Stimulated activated CD8-positive, alpha-beta memory T cell treated with anti-CD3 and anti-CD28 coated beads, Interleukin-12 subunit alpha, Interleukin-12 subunit beta, amount 100 ng/mL, for 24 hours (primary cell): ENCODE data around the gene EIF3A.
"Not testable (repeated sequence)": the region's sequence is repeated elsewhere in the genome, so short reads cannot be mapped to it uniquely, and the experiment has no call there.

ENCODE experiments used
- DNase-seq: peaks from one replicate; pipeline ENCODE4 v3.0.0-alpha.2; 2020; ENCODE audit errors: extremely low read depth

Gene EIF3A

DNA sequence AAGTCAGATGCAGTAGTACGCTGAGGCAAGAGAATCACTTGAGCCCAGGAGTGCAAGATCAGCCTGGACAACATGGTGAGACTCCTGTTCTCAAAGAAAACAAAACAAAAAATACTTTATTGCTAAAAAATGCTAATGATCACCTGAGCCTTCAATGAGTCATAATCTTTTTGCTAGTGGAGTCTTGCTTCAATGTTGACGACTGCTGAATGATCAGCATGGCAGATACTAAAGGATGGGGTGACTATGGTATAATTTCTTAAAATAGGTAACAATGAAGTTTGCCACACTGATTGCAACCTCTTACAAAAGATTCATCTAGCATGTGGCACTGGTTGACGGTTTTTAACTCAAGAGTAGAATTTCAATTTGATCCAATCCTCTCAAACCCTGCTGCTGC lies 28.8 kb downstream of the EIF3A start:
- DNase-seq = no peak

DNA sequence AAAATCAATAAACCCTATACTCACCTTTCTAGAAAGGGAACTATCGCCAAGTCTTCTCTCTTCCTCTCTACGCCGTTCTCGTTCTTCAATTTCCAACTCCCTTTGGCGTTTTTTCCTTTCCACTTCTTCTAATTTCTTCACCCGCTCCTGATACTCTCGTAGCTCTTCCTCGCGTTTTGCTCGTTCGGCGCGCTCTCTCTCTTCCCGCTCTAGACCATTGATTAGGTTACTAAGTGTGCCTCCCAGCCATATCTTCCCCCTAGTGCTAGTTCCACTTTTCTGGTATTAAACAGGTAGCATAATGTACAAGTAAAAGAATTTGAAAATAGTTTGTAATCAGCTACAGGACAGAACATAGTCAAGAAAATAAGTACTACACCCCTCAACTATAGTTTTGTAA lies 30.8 kb downstream of the EIF3A start:
- DNase-seq = no peak

DNA sequence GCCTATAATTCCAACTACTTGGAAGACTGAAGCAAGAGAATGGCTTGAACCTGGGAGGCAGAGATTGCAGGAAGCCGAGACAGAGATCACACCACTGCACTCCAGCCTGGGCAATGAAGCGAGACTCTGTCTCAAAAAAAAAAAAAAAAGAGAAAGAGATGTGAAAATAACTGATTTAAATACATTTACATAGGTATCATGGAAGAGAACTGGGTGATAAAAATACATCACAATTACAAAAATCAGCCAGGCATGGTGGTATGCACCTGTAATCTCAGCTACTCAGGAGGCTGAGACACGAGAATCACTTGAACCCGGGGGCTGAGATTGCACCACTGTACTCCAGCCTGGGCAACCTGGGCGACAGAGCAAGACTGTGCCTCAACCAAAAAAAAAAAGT lies 31.3 kb downstream of the EIF3A start:
- DNase-seq = no peak

DNA sequence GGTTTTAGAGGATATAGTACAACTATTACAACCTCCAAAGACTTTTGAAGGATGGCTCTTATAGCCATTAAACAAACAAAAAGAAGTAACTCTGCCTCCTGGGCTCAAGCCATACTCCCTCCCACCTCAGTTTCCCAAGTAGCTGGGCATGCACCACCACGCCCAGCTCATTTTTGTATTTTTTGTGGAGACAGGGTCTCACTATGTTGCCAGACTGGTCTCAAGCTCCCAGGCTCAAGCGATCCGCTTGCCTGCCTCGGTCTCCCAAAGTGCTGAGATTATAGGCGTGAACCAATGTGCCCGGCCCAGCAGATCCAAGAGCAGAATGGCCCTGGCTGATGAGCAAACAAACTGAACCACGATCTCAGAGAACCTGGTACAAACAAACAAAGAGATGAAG lies 35.1 kb downstream of the EIF3A start:
- no peak for DNase-seq

DNA sequence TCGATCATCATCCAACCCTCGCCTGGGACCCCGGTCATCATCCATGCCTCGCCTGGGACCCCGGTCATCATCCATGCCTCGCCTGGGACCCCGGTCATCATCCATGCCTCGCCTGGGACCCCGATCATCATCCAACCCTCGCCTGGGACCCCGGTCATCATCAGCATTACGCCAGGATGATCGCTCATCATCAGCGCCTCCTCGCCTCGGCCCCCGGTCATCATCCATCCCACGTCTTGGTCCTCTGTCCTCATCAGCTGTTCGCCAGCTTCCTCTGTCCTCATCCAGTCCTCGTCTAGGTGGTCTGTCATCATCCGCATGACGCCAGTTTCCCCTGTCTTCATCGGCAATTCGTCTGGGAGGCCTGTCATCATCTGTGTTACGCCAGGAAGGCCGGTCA lies 38.4 kb downstream of the EIF3A start:
- no peak for DNase-seq

DNA sequence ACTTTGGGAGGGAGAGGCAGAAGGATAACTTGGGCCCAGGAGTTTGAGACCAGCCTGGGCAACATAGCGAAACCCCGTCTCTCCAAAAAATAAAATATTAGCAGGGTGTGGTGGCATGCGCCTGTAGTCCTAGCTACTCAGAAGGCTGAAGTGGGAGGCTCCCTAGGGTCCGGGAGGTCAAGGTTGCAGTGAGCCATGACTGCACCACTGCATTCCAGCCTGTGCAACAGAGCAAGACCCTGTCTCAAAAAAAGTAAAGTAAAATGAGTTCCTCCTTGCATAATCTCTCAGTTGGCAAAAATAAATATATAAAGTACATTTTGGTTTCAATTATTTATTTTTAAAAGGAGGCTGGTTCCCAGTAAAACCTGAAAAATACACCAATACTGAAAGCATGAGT lies 39.3 kb downstream of the EIF3A start:
- no peak for DNase-seq

DNA sequence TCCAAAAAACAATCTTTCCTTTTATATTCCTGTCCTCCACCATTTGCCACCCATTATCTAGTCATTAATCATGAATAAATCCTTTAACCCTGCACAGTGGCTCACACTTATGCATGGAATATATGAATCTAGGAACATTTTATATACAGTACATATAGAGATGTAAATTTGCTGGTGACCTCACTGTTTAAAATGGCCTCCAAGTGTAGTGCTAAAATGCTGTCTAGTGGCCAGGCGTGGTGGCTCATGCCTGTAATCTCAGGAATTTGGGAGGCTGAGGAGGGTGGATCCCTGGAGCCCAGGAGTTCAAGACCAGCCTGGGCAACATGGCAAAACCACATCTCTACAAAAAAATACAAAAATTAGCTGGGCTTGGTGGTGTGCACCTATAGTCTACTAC lies 41.5 kb downstream of the EIF3A start:
- DNase-seq = no peak

DNA sequence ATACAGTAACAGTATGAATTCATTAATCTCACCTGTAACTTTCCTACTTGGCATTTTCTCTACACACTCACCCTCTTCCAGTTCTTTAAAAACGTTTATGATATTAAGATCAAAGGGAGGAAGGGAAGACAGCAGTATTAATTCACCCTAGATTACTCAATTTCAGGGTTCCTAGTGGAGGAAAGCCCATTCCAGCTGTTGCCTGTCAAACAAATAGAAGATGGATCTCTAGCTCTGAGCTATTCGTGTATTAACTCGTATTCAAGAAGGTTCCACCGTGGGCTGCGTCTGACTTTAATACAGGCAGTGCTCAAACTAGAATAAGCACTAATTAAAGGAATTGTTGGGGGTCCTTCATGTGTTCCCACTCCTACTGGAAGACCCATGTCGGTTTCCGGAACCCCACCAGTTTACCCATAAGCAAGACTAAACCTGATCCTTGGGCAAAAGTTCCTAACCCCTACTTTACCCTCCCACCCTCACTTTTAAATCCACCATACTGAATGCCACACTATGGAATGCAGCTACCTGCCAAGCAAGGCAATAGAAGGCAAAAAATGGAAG lies 49.0 kb downstream of the EIF3A start:
- DNase-seq = no peak

DNA sequence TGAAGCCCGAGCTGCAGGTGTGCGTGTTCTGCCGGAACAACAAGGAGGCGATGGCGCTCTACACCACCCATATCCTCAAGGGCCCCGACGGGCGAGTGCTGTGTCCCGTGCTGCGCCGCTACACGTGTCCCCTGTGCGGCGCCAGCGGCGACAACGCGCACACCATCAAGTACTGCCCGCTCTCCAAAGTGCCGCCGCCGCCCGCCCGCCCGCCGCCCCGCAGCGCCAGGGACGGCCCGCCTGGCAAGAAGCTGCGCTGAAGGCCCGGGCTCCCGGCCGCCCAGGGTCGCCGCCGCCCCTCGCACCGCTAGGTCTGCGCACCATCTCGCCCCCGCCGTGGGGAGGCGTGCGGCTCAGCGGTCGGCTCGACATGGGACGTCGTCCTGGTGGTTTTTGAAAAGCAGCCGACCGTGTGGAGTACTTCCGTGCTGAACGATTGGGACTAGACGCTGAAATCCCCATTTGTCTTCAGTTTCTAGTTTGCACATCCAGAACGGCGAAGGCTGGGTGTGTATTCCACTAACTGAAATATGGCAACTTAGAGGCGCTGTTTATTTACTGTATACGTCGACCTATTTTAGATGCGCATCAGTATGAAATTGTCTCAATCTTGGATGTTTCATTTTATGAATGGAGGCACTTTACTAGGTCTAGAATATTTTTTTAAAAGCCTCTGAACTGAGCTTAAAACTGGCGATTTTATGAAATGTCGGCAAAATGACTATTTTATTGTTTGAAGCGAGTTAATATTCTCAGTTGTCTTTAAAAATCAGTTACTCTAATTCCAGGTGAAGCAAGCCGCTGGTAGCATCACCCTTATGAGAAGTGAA lies 50.0 kb downstream of the EIF3A start:
- peak; percentile 3 for DNase-seq

DNA sequence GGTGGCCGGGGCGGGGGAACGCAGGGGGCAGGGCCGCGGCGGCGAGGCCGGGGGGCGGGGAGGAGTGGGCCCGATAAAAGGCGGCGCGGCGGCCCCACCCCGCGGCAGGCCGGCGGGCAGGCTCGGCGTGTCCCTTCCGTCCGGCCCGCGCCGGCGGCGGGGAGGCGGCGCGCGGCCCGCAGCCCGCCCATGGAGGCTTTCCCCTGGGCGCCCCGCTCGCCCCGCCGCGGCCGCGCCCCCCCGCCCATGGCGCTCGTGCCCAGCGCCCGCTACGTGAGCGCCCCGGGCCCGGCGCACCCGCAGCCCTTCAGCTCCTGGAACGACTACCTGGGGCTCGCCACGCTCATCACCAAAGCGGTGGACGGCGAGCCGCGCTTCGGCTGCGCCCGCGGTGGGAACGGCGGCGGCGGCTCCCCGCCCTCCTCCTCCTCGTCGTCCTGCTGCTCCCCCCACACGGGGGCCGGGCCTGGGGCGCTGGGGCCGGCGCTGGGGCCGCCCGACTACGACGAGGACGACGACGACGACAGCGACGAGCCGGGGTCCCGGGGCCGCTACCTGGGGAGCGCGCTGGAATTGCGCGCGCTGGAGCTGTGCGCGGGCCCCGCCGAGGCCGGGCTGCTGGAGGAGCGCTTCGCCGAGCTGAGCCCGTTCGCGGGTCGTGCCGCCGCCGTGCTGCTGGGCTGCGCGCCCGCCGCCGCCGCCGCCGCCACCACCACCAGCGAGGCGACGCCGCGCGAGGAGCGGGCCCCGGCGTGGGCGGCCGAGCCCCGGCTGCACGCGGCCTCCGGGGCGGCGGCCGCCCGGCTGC lies 50.8 kb downstream of the EIF3A start, which contains the start of gene NANOS1:
Gene NANOS1, plus strand, starts transcription at position 102 of the 808 bp plus-strand sequence. Its CDS starts 88 bp downstream, at position 190.
- peak; percentile 3 for DNase-seq

DNA sequence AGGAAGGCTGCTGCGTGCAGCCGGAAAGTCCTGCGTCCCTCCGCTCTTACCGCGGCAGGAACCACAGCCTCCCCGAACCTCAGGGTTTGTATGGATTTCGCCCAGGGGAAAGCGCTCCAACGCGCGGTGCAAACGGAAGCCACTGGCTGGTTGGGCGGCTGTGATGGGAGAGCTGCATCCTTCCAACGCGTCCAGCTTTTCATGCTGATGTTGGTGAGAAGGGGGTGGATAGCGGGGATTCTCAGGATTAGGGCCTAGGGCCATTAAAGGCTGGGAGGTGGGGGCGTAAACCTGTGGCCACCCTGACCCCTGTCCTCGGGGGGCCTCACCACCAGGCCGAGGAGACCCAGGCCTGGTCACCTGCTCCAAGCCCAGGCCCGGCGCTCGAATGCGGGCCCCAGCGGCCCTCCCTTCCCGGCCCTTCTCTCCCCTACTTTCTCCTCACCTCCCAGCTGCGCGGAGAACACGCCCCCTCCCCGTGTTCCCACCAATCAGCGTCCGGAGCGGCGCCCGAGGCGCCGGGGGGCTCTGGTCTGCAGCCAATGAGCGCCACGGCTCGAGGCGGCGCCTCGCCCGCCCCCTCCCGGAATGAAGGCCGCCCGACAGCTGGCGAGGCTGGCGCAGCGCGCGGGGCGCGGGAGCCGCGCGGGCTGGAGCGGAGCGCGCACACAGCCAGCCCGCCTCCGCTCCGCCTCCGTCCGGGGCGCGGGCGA lies 51.6 kb downstream of the EIF3A start:
- DNase-seq = peak; percentile 54

DNA sequence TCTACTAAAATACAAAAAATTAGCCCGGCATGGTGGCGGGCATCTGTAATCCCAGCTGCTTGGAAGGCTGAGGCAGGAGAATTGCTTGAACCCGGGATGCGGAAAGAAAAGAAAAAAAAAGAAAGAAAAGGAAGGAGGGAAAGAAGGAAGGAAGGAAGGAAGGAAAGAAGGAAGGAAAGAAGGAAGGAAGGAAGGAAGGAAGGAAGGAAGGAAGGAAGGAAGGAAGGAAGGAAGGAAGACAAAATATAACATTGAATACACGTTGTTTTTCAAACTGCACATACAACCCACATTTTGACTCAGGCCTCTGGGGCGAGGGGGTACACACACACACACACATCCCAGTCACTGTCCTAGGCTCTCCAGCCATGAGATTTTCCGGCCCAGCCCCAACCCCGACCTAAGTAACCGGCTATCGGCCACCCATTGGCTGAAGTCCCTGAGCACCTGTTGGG lies 52.1 kb downstream of the EIF3A start:
- DNase-seq = not testable (repeated sequence)

DNA sequence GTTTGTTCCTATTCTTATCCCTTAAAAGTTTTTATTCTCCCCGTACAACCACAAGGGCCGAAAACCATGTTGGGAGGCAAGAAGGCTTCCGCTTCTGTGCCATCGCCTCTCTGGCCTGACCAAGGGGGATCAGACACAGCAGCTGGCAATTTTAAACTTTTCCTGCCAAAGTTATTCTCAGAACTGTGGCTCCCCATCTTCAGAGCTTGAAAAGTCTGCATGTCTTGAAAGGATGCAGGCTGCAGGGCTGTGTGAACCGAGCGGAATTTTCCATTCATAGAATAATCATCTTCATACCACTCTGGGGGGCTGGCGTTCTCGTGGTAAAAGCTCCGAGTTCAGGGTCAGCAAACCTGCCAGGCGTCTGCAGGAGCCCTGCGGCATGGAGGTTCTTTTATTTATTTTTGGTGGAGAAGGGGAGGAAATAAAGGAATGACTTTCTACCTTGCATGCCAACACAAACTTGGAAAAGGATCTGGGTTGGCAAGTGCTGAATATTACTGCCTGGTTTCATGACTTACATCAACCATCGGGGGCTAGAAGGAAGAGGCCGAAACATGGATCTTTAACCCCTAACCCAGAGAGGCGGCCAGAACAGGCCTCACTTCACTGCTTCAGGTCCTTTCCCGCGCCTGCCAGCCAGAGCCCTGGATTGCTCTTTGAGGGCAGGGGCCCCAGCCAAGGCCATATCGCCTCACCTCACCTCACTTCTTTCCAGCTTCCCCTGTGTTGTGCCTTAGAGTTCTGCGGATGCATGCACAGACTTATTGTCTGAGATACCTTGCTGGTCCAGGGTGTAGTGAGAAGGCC lies 54.1 kb downstream of the EIF3A start:
- no peak for DNase-seq

DNA sequence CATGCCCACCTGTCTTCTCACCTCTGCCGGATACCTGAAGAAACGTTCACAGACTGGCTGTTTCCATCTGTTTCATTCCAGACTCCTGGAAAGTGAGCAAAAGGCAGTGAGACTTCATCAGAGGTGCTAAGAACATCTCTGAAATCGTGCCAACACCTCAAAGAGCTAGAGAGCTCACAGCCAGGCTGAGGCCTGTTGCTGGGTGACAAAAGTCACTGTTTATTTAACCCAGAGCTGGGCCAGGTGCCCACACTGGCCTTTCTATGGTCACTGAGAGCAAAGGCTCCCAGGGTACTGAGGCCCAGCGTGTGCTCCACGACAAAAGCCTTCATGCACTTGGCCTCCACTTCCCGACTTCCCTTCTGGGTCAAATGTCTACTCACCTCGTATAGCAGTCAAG lies 54.8 kb downstream of the EIF3A start:
- no peak for DNase-seq

DNA sequence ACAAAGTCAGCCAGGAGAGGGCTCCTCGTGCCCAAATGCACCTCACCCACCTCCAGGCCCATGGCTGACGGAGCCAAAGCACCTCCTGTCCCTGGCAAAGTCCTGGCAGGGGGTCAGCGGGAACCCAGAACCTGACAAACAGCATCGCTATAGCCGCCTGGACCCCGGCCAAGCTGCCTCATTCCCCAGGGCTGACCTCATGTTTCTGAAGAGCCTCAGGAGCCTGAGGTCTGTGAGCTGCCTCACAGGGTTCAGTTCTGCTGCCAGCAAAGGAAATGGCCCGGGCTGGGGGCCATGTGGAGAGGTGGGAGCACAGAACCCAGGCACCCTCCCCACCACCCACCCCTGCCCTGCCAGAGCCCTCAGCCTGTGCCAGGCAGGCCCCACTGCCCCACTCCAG lies 55.3 kb downstream of the EIF3A start:
- DNase-seq = no peak

DNA sequence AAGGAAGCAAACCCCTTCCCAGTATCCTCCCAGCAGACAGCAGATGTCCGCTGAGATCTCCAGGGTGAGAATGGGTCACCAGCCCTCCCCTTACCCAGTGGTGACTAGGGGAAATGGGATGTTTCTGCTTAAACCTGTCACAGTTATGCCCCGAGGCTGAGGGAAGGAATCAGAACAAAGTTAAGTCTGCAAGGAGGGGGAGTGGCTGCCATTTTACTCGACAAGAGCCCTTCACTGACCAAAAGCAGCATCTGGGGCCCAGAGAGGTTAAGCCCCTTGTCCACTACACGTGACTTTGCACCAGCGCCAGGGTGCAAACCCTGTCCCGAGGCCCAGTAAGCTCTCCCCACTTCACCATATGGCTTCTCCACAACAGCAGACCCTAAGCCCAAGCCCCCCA lies 55.7 kb downstream of the EIF3A start:
- DNase-seq = no peak

DNA sequence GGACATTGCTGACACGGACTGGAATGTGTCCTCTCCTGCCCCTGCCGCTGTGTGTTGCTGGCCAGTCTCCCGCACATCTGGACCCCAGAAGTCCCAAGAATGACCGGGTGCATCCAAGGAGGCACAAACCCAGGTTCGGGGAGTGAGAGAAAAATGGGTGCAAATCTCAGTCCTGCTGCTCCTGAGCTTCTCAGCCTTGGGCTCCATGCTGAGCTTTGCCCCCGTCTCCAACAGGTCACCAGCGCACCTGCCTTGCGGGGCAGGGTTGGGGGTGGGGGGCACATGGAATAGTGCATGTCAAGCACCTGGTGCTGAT lies 57.1 kb downstream of the EIF3A start:
- no peak for DNase-seq

DNA sequence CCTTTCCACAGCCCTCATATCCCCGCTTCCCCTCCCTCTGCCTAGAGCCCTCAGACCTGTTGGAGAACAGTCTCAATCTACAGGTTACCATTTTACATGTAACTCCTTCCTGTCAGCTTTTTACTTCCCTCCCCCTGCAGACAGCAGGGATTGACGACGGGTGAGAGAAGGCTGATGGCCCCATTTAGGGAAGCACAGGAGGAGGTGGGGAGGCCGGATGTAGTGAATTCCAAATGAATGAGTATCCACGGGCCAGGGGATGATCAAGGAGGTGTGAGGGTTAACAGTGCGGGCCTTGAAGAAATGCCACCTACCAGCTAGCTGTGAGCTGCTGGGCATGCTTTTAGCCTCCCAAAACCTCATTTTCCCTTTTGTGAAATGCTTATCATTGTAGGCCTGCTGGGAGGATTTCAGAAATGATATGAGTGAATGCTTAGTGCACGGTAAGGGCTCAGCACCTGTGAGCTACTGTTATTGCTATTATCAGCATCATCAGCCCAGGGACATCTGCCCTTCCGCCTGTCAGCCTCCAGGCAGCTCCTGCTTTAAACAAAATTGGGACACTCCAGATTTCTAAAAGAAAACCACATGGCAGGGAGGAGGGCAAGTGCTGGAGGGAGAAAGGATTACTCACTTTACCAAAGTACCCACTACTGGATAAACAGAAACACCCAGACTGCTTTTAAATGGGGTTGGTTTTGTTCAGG lies 57.6 kb downstream of the EIF3A start:
- DNase-seq = no peak

DNA sequence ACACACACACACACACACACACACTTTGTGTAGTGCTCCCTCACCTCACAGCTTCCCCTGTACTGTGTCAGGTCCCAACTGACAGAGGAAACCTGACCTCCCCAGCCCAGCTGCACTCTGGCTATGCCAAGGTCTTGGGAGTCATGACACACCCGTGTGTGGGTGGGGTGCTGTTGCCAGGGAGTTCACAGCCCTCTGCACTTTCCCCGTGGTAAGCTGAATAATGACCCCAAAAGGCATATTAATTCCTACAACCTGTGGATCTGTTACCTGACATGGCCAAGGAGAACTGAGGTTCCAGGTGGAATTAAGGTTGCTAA lies 60.0 kb downstream of the EIF3A start:
- DNase-seq = no peak

DNA sequence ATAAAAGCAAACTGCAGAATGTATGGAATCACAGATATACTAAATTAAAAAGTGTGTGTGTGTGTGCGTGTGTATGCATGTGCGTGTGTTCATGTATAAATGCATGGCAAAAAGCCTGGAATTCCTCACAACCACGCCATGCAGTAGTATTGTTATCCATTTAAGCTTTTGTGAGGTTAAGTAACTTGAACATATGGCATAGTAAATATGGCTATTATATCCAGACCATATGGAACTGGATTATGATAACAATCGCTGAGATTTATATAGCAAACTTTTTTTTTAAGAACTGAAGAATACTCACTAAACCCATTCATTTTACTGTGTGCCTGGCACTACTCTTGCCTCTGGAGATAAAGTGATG lies 73.4 kb downstream of the EIF3A start:
- no peak for DNase-seq
